GM23338 (cell line): Measurements from ENCODE around the gene DRGX. TPM values are rescaled to one million over a fixed set of nuclear protein-coding genes. Genes with fewer than 3 reads are reported as not detected.

Source experiments
- ATAC-seq: fragments of 200-7000 bp; cut with Tn5 transposase; 3 replicates; pipeline ENCODE4 v1.9.1; 2020
- DNase-seq: peaks from one replicate; pipeline ENCODE4 v3.0.0-alpha.2; 2015; ENCODE audit warnings: low spot score
- H2AFZ ChIP-seq: fragments of 200-600 bp; sonication (generic); 2 replicates; pipeline ENCODE4 v1.8.0; 2016; ENCODE audit warnings: antibody characterized with exemption, mild to moderate bottlenecking, moderate library complexity
- H3F3A ChIP-seq: fragments of 200-600 bp; sonication (generic); replicated peaks from 2 replicates; pipeline ENCODE4 v1.8.0; 2017; ENCODE audit warnings: antibody characterized with exemption, mixed run types, low read depth
- H3K27ac ChIP-seq: fragments of 200-600 bp; sonication (generic); 2 replicates; pipeline ENCODE4 v1.6.1; 2016; ENCODE audit warnings: low read depth
- H3K27me3 ChIP-seq: fragments of 200-600 bp; sonication (generic); 2 replicates; pipeline ENCODE4 v1.8.0; 2016; ENCODE audit warnings: mild to moderate bottlenecking, mixed run types, moderate library complexity; ENCODE audit not compliant: insufficient read depth
- H3K36me3 ChIP-seq: fragments of 200-600 bp; sonication (generic); 2 replicates; pipeline ENCODE4 v1.8.0; 2016; ENCODE audit warnings: mild to moderate bottlenecking; ENCODE audit not compliant: insufficient read depth
- H3K4me1 ChIP-seq: fragments of 200-600 bp; sonication (generic); 2 replicates; pipeline ENCODE4 v1.8.0; 2016; ENCODE audit warnings: mild to moderate bottlenecking, moderate library complexity; ENCODE audit not compliant: insufficient read depth
- H3K4me2 ChIP-seq: fragments of 200-600 bp; sonication (generic); 2 replicates; pipeline ENCODE4 v1.7.1; 2017; ENCODE audit warnings: mixed run types
- H3K4me3 ChIP-seq: fragments of 200-600 bp; sonication (generic); 2 replicates; pipeline ENCODE4 v1.6.1; 2016; ENCODE audit warnings: mixed run types
- H3K79me2 ChIP-seq: fragments of 200-600 bp; sonication (generic); replicated peaks from 2 replicates; pipeline ENCODE4 v1.8.0; 2017; ENCODE audit warnings: mild to moderate bottlenecking; ENCODE audit not compliant: insufficient read depth
- H3K9me2 ChIP-seq: fragments of 200-600 bp; sonication (generic); 2 replicates; pipeline ENCODE4 v1.8.0; 2017; ENCODE audit not compliant: insufficient read depth
- H4K20me1 ChIP-seq: fragments of 200-600 bp; sonication (generic); replicated peaks from 2 replicates; pipeline ENCODE4 v1.8.0; 2017; ENCODE audit warnings: mild to moderate bottlenecking; ENCODE audit not compliant: insufficient read depth
- H3K27ac Mint-ChIP-seq: 2 replicates; pipeline ENCODE4 v1.8.0; 2020; ENCODE audit warnings: inconsistent platforms, mild to moderate bottlenecking, moderate library complexity, mixed read lengths
- H3K27me3 Mint-ChIP-seq: 3 replicates; pipeline ENCODE4 v1.8.0; 2022; ENCODE audit warnings: low read depth, mild to moderate bottlenecking, moderate library complexity, mixed read lengths, inconsistent platforms; ENCODE audit not compliant: insufficient read depth, poor library complexity
- H3K36me3 Mint-ChIP-seq: 3 replicates; pipeline ENCODE4 v1.8.0; 2021; ENCODE audit warnings: low read depth, mild to moderate bottlenecking, inconsistent platforms, moderate library complexity, mixed read lengths
- H3K4me1 Mint-ChIP-seq: 3 replicates; pipeline ENCODE4 v1.8.0; 2020; ENCODE audit warnings: mild to moderate bottlenecking, inconsistent platforms, mixed read lengths
- H3K4me3 Mint-ChIP-seq: 3 replicates; pipeline ENCODE4 v1.8.0; 2021; ENCODE audit warnings: moderate library complexity, mild to moderate bottlenecking, inconsistent platforms, mixed read lengths
- H3K9me3 Mint-ChIP-seq: 3 replicates; pipeline ENCODE4 v1.8.0; 2020; ENCODE audit warnings: moderate library complexity, mild to moderate bottlenecking, inconsistent platforms, mixed read lengths
- CREB1 ChIP-seq: fragments of 250-450 bp; sonication (Bioruptor Pico); IDR thresholded peaks from 2 replicates; pipeline ENCODE4 v1.5.0; 2020; ENCODE audit warnings: low read depth, mild to moderate bottlenecking, moderate library complexity
- CTCF ChIP-seq, 2 experiments: fragments of 200-600 bp in 1 of 2; sonication (generic) in 1 of 2; conservative IDR thresholded peaks; 2 replicates each; pipeline versions ENCODE4 v1.5.1 to v1.6.1; 2016 to 2017; ENCODE audit warnings: antibody characterized with exemption in 2 of 2, low read depth in 2 of 2, mild to moderate bottlenecking in 2 of 2, moderate library complexity in 1 of 2
- ETS1 ChIP-seq: IDR thresholded peaks from 2 replicates; pipeline ENCODE4 v1.6.1; 2016; ENCODE audit warnings: antibody characterized with exemption
- EZH2 ChIP-seq: fragments of 200-600 bp; sonication (generic); IDR thresholded peaks from one replicate; pipeline ENCODE4 v1.8.0; 2017; ENCODE audit warnings: antibody characterized with exemption, mild to moderate bottlenecking, low read depth; ENCODE audit not compliant: unreplicated experiment
- EZH2phosphoT487 ChIP-seq: fragments of 200-600 bp; sonication (generic); IDR thresholded peaks from one replicate; pipeline ENCODE4 v1.8.1; 2018; ENCODE audit warnings: antibody characterized with exemption; ENCODE audit not compliant: unreplicated experiment
- JUNB ChIP-seq: IDR thresholded peaks from one replicate; pipeline ENCODE4 v1.6.1; 2016; ENCODE audit warnings: antibody characterized with exemption; ENCODE audit not compliant: unreplicated experiment
- NANOG ChIP-seq: IDR thresholded peaks from 2 replicates; pipeline ENCODE4 v1.6.1; 2016; ENCODE audit warnings: antibody characterized with exemption, borderline replicate concordance
- POLR2AphosphoS5 ChIP-seq: IDR thresholded peaks from 2 replicates; pipeline ENCODE4 v1.6.1; 2016; ENCODE audit warnings: antibody characterized with exemption, low read depth
- REST ChIP-seq: IDR thresholded peaks from one replicate; pipeline ENCODE4 v1.6.1; 2018; ENCODE audit warnings: antibody characterized with exemption; ENCODE audit not compliant: unreplicated experiment
- STAT1 ChIP-seq: IDR thresholded peaks from one replicate; pipeline ENCODE4 v1.6.1; 2016; ENCODE audit warnings: antibody characterized with exemption; ENCODE audit not compliant: unreplicated experiment
- ZNF114 ChIP-seq: fragments of 250-450 bp; sonication (Bioruptor Pico); IDR thresholded peaks from 2 replicates; pipeline ENCODE4 v1.5.0; 2020; ENCODE audit warnings: mild to moderate bottlenecking, moderate library complexity
- ZNF331 ChIP-seq: fragments of 250-450 bp; sonication (Bioruptor Pico); IDR thresholded peaks from 2 replicates; pipeline ENCODE4 v1.5.0; 2020; ENCODE audit warnings: low read depth, mild to moderate bottlenecking, moderate library complexity
- ZNF462 ChIP-seq: fragments of 250-450 bp; sonication (Bioruptor Pico); IDR thresholded peaks from 2 replicates; pipeline ENCODE4 v1.5.0; 2020; ENCODE audit warnings: mild to moderate bottlenecking, moderate library complexity
- polyA plus RNA-seq: library from polyadenylated mRNA; unstranded; fragments of >200 nt; fragmentation: Nextera tagmentation; extraction: Ambion mirVana; gene quantifications from 2 replicates; pipeline ENCODE4 v1.2.1, GENCODE V29; 2016
- total RNA-seq: library from RNA; depleted of rRNA; stranded (reverse); fragments of >200 nt; shearing (Covaris generic); gene quantifications from 2 replicates; pipeline ENCODE4 v1.2.3, GENCODE V29; 2014

Gene DRGX
- total and polyA plus RNA-seq, 2 experiments from 2014 or later: not detected

GRCh38 chr10:49426490-49427360 is 30.8 kb upstream of the DRGX start:
- H3K27me3 Mint-ChIP-seq: peaks cover 6% of the 10 kb centered on the region
- no peak overlapping the region for H3K27ac Mint-ChIP-seq
- no peaks in the 10 kb centered on the region; the same call in 1 of the 2 replicates for H3K36me3 ChIP-seq
- no peak overlapping the region for H3K27ac ChIP-seq
- no peaks in the 10 kb centered on the region for H3F3A ChIP-seq
- no peaks in the 10 kb centered on the region for H3K79me2 ChIP-seq
- no peaks in the 10 kb centered on the region for H4K20me1 ChIP-seq
- H3K4me2 ChIP-seq: no peak overlapping the region
- peaks cover 55% of the 10 kb centered on the region for H3K9me3 Mint-ChIP-seq
- no peaks in the 10 kb centered on the region for H3K4me1 ChIP-seq
- ATAC-seq (no peak), DNase-seq (no peak)
- peaks cover 36% of the 10 kb centered on the region; the same call in 2 of the 3 replicates for H3K36me3 Mint-ChIP-seq
- no peak overlapping the region for H3K4me3 Mint-ChIP-seq
- no peak for TF ChIP-seq POLR2AphosphoS5
- TF ChIP-seq JUNB: no peak
- TF ChIP-seq STAT1: no peak
- TF ChIP-seq NANOG: no peak
- TF ChIP-seq ZNF462 (CRISPR knock-in tag): no peak
- TF ChIP-seq CTCF (conservative IDR thresholded peaks at IDR 0.05; ENCODE audit: low read depth in 2 of 2): no peak
- no peak for TF ChIP-seq CREB1 (CRISPR knock-in tag)
- TF ChIP-seq EZH2: no peak
- TF ChIP-seq ZNF114 (CRISPR knock-in tag): no peak
- no peak for TF ChIP-seq ETS1
- no peak for TF ChIP-seq ZNF331 (CRISPR knock-in tag)
- no peak for TF ChIP-seq EZH2phosphoT487
- no peak for TF ChIP-seq REST
- H3K27me3 ChIP-seq: no peaks in the 10 kb centered on the region
- no peak overlapping the region for H3K4me3 ChIP-seq
- no peaks in the 10 kb centered on the region for H3K4me1 Mint-ChIP-seq
- no peak overlapping the region for H2AFZ ChIP-seq
- peaks cover 4% of the 10 kb centered on the region; the same call in 1 of the 2 replicates for H3K9me2 ChIP-seq
